ENCODE measurements around the gene SMARCA5. TPM values are rescaled to one million over a fixed set of nuclear protein-coding genes. Genes with fewer than 3 reads are reported as not detected.
A peak's percentile ranks its signal among the peaks of the same experiment; 100 is the strongest.
"Not testable (repeated sequence)": the region's sequence is repeated elsewhere in the genome, so short reads cannot be mapped to it uniquely, and the experiment has no call there.

SMARCA5 gene
- total RNA-seq, 1 donor from 2014 or later: 31.1 TPM

DNA sequence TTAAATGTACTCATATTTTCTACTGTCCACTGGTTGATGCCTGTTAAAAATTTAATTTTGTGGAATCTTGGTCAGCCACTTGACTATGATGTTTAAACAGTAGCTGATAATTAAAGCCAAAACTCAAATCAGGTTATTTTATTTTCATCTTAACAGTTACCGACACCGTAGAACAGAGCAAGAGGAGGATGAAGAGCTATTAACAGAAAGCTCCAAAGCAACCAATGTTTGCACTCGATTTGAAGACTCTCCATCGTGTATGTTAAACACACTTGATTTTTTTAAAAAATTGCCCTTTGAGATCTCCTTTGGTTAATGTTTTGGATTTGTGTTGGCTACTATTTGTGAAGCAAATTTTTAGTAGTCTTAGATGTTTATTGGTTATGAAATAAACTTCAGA, 10.7 kb downstream of the SMARCA5 start:
- DNase-seq (no peak), ATAC-seq (no peak)
- intact Hi-C loops (cut with micrococcal nuclease): no loop called here

DNA sequence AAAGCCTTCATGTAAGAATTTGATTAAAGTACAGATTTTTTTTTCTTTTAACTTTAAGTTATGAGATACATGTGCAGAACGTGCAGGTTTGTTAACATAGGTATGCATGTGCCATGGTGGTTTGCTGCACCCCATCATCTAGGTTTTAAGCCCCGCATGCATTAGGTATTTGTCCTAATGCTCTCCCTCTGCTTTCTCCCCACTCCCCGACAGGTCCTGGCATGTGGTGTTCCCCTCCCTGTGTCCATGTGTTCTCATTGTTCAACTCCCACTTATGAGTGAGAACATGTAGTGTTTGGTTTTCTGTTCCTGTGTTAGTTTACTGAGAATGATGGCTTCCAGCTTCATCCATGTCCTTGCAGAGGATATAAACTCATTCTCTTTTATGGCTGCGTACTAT, 14.5 kb downstream of the SMARCA5 start:
- DNase-seq; ATAC-seq; intact Hi-C loops (cut with micrococcal nuclease): not testable (repeated sequence)

DNA sequence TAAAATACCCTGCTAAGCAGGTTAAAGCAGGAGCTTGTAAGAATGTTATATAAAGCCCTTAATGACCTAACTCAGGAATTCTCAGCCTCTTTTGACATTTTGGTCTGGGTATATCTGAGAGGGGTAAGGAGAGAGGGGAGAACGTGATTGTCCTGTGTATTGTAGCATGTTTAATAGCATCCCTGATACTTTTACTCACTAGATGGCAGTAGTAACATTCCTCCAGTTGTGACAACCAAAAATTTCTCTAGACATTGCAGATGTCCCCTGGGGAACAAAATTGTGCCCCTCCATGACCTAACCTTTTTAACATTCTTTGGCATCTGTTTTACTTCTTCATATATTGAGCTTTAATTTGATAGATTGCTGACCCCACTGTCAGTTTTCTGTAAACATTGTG, 17.9 kb downstream of the SMARCA5 start:
- intact Hi-C loops (cut with micrococcal nuclease): no loop called here
- DNase-seq (no peak), ATAC-seq (peak; percentile 24)

DNA sequence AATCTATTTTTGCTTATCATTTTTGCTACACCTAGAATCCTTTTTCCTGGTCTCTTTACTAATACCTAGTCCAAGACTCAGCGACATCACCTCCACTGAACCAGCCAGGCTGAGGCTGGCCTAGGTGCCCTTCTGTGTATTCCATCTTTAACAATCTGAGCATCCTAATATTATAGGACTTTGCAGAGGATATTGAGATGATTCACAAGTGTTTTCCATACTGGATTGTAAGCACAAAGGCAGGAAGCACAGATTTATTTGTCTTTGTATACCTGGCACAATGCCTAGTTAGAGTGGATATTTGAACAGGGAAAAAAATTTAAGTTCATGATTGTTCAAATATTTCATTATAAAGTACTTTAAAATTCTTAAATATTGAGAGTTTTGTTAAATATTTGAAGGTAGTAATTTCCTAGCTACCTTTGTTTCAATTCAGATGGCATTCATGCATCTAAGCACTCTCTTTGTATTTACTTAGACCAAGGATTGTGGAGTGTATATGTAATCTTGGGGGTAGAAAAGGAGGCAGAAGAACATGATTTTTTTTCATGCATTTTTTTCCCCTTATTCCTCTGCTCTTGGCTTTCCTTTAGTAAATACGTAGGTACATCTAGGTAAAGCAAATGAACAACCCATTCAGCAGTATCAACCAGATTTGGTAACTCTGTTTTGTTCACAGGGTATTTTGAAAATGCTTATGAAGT, 18.4 kb downstream of the SMARCA5 start:
- no peak for DNase-seq
- intact Hi-C loops (cut with micrococcal nuclease): no loop called here
- ATAC-seq: no peak

DNA sequence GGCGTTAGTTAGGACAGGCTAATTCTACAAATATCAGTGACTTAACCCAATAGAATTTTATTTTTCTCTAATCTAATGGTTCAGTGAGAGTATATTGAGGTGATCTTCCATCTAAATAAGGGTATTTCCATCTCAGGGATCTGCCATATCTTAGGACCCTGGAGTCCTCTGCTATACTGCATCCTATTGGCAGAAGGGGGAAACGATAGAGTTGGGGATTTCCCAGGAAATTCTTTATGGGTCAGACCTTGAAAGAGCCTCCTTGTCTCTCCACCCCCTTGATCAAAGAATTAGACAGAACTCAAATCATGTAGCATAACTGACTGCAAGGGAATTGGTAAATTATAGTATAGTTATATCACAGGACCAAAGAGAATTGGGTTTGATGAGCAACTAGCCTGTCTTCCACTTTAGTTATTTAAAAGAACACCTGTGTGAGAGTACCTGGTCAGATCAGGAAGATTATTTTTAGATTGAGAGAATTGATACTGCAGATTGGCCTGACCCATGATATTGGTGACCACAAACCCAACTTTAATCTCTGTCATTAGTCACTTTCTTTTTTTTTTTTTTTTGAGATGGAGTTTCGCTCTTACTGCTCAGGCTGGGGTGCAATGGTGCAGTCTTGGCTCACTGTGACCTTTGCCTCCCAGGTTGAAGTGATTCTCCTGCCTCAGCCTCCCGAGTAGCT, 25.6 kb downstream of the SMARCA5 start:
- no peak for DNase-seq
- no peak for ATAC-seq

DNA sequence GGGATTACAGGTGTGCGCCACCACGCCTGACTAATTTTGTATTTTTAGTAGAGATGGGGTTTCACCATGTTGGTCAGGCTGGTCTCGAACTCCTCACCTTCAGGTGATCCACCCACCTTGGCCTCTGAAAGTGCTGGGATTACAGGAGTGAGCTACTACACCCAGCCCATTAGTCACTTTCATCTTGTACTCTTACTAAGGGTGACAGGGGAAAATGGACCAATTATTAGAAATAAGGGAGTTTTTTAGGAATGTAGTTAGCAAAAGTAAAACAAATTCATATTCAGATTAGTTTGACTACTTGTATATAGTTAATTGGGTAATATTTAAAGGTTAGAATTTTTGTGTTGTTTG, 26.1 kb downstream of the SMARCA5 start:
- no peak for DNase-seq
- intact Hi-C loops (cut with micrococcal nuclease): no loop called here
- no peak for ATAC-seq

More for the DNA sequence above, 25.6 kb downstream of the SMARCA5 start:
- intact Hi-C loops (cut with micrococcal nuclease): no loop called here

DNA sequence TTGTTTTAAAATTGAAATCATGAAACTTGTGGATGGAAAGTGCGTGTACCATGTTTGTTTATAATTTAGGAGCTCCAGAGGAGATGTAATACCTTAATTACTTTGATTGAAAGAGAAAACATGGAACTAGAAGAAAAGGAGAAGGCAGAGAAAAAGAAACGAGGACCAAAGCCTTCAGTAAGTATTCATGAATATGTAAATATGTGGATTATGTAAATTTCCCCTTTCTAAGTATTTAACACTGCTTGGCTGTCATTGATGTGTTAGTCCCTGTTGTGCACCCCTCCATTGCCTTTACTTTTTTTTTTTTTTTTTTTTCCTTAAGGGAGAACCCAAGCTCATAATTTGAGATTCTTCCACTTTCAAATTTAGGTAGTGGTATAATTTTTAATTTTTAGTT, 36.4 kb downstream of the SMARCA5 start:
- intact Hi-C loops (cut with micrococcal nuclease): no loop called here
- ATAC-seq: no peak
- no peak for DNase-seq

DNA sequence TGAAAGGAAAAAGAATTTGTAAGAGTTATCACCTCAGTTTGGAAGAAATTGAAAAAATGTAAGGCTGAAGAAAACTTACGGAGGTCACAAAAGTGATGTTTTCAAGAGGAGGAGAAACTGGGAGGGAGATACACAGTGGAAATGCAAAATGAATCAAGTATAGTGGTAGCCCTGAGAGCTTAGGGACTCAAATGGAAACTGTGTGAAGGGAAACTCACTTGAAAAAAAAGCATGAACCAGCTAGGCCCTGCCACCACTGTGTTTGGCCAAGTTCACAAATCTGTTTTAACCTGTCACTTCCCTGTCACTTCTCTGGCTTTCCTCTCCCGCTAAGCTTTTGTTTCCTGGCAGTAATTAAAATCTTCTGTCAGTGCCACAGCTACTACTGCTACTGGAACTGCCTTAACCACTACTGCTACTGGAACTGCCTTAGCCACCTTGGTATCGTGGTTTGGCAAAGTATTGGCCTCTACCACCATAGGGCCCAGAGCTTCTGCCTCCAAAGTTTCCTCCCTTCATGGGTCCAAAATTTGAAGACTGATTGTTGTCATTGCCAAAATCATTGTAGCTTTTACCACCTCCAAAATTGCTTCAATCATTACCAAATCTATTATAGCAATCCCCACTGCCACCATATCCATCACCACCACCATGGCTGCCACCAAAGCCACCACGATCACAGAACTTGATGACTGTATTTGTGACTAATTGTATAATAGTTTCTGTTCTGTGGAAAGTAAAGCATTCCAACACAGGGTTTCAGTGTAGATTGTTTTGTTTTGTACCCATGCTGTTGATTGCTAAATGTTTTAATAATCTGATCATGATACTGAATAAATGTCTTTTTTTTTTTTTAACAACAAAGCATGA, 41.5 kb downstream of the SMARCA5 start:
- no peak for ATAC-seq
- intact Hi-C loops (cut with micrococcal nuclease): no loop called here
- no peak for DNase-seq

DNA sequence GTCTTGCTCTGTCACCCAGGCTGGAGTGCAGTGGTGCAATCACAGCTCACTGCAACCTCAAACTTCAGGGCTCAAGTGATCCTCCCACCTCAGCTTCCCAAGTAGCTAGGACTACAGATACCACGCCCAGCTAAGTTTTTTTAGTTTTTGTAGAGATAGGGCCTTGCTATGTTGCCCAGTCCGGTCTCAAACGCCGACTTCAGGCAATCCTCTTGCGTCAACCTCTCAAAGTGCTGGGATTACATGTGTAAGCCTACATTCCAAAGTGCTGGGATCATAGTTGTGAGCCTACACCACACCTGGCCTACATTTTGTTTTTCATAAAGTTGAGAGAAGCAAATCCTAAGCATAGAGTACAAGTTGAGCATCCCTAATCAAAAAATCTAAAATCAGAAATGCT, 42.2 kb downstream of the SMARCA5 start:
- ATAC-seq: no peak
- intact Hi-C loops (cut with micrococcal nuclease): no loop called here
- no peak for DNase-seq

DNA sequence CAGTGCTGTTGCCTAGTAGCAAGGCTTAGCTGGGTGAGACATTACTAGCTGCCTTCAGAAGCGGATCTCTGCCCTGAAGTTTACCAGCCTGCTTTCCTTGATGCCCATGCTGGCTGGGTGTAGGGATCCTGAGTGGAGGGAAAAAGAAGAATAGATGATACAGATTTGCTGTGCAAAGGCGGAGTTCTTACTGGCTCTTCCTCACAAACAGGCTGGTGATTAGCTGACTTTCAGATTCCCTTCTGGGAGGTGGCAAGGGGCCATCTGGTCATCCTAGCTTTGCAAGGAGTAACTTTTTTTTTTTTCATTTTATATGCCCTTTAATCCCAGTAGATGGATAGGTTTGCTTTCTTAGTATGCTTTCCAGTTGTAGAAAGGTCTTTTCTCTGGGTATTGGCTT, 44.8 kb downstream of the SMARCA5 start:
- no peak for ATAC-seq
- DNase-seq: no peak
- intact Hi-C loops (cut with micrococcal nuclease): no loop called here

DNA sequence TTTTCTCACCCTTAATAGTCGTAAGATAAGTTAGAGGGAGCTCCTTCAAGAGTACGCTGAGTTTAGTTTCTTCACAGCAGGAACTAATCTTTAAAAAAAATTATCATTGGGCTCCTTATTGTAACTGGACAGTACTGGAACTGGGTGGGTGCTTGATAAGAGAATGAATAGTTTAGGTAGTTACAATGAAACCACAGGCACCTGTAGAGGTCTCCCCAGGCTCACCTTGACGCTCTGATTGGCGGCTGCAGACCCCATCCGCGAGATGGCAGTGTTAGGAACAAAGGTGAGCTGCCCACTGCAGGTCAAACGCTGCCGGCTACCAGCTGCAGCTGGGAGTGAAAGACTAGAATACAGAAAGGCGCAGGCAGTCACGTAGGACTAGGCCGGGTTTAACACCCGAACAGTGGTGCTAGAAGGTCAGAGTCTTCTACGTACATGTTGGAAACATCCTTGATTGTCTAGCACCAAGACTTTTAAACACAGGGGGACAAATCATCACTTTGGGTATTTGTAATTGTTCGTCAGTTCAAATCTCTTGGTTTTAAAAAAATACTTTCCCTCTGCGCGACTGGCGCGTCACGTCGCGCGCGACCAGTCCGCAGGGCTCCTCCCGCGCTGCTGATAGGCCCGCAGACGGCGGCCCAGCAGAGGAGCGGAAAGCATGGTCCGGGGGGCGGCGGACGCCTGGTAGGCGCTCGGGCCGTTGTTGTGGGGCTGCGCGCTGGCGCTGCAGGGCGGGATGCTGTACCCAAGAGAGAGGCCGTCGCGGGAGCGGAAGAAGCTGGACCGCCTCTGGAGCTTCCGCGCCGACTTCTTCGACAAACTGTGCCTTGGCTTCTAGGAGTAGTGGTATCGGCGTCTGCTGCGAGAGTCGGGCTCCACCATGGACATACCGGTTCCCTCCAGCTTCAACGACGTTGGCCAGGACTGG, 45.6 kb downstream of the SMARCA5 start:
- peak; percentile 92 for ATAC-seq
- intact Hi-C loops (cut with micrococcal nuclease): no loop called here
- peak; percentile 78 for DNase-seq

DNA sequence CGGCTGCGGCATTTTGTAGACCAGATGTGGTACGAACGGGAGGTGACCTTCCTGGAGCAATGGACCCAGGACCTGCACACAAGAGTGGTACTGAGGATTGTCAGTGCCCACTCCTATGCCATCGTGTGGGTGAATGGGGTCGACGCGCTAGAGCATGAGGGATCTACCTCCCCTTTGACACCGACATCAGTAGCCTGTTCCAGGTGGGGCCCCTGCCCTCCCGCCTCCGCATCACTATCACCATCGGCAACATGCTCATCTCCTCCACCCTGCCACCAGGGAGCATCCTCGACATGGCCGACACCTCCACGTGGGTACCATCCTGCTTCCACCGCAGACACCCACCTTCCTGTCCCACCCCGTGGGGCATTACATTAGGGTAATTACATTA, 46.2 kb downstream of the SMARCA5 start:
- intact Hi-C loops (cut with micrococcal nuclease): no loop called here
- no peak for DNase-seq

DNA sequence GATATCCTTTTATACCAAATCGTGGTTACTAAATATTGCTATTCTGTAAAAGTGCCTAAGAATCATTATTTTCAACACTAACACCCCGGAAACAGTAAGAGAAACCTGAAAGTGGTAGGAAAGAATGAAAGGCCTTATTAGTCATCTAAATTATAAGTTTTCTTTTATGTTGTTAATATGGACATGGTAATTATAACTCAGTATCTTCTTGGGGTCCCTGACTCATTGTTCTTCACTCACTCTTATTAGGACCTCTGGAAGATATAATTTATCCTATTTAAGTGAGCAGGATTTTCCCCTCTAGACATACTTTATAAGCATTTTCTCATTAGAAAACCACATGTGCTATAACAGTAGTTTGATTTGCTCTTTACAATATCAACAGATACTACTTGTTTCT, 51.0 kb downstream of the SMARCA5 start:
- DNase-seq: no peak
- intact Hi-C loops (cut with micrococcal nuclease): no loop called here
- no peak for ATAC-seq

More for the DNA sequence above, 46.2 kb downstream of the SMARCA5 start:
- ATAC-seq: no peak

DNA sequence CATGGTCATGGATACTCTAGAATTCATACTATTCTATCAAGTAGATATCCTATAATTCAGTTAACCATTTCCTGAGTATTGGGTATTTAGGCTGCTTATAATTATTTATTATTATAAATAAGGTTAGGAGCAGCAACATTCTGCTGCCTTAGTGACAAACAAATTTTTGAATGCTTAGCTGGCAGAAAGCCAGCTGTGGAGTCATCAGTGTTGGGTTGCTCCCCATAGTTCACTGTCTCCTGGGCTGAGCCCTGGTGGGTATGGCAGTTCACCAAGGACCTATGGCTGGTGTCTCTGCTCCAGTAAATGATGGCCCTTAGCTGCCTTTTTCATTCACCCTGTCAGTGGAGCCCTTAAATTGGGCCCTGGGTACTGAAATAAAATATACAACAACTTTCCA, 61.8 kb downstream of the SMARCA5 start:
- DNase-seq (no peak), ATAC-seq (no peak)
- intact Hi-C loops (cut with micrococcal nuclease): no loop called here

DNA sequence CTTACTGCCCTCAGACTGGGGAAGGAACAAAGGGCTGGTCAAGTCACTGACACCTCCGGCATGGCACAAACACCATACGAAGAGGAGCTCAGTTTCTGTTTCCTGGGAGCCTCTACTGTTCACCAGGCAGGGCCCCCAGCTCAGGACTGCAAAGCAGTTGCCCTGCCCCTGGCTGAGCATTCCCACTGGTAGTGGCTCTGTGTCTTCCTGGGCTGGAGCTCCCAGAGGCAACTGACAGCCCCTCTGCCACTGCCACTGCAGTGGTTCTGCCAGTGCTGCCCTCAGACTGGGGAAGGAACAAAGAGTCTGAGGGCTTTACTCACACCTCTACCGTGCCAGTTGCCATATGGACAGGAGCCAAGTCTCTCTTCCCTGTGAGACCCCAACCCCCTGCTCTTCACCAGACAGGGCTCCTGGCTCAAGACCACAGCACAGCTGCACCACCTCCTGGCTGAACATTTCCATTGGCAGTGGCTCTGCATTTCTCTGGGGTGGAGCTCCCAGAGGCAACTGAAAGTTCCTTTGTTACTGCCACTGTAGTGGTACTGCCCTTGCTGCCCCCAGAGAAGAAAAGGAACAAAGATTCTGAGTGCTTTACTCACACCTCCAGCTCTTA, 67.9 kb downstream of the SMARCA5 start:
- intact Hi-C loops (cut with micrococcal nuclease): no loop called here
- no peak for DNase-seq
- no peak for ATAC-seq

DNA sequence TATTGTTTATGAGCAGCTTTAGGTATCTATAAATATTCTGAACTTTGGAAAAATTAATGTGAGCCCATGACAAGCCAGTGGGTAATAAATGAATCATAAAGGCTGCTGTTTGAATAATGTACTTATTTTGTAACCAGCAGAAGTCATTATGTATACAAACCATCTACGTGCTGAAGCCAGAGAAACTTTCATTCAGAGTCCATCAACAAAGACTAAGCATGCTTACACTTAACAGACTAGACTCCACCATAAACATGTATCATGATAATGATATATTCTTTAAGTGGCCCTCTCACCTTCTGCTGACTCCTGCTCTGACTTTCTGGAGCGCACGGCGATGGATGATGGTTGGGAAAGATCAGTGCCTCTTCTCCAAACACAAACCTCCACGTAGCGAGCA, 72.0 kb downstream of the SMARCA5 start:
- DNase-seq: no peak
- no peak for ATAC-seq
- intact Hi-C loops (cut with micrococcal nuclease): no loop called here

DNA sequence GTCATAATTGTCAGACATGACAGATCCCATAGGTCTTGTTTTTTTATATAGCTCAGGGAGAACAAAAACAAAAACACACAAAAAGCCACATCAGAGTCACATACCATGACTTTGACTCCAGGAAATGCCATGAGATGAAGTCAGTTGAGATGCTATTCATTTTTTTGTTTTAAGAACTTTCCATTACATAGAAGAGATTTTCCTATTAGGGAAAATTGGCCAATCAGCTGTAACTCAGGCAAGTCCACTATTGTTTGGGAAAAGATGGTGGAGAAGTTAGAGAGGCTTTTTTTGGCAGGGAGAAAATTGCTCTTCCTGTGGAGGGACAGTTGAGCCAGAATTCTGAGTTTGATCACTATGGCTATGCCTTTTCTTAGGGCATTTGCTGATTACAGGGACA, 72.6 kb downstream of the SMARCA5 start:
- ATAC-seq (no peak), DNase-seq (no peak)
- intact Hi-C loops (cut with micrococcal nuclease): no loop called here

DNA sequence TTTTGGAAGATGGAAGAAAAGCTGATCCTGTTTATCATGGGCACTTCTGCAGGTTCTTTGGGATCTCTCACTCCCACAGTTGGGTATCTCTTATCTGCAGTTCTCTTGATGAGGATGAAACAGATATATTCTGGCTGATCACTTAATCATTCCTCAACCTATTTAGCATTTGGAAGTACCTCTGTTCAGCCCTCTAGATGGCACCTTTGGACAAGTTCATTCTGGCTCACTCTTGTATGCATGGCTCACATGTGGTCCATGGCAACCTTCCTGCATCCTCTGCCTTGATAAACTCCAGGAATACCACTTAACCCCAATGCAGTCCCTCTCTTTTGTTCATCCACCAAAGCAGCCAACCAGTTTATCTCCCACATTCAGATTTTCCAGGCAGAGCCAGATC, 74.2 kb downstream of the SMARCA5 start:
- DNase-seq (no peak), ATAC-seq (no peak)
- intact Hi-C loops (cut with micrococcal nuclease): no loop called here

DNA sequence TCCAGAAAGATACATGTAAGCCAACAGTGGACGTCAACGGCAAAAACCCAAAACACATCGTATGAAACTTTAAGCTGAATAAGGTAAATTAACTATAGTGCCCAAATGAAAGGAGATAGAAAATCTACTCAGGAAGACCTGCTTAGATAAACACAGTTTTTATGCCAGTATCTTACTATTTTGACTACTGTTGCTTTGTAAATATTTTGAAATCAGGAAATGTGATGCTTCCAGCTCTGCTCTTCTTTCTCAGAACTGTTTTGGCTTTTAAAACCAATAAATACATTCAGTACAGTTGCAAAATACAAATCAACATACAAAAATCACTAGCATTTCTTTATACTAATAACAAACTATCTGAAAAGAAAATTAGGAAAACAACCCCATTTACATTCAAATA, 83.8 kb downstream of the SMARCA5 start:
- intact Hi-C loops (cut with micrococcal nuclease): no loop called here
- ATAC-seq (no peak), DNase-seq (no peak)

Data from left ventricle myocardium superior (tissue), 1 donor.